Measurements from ENCODE around the gene ABI1.

Gene ABI1

DNA sequence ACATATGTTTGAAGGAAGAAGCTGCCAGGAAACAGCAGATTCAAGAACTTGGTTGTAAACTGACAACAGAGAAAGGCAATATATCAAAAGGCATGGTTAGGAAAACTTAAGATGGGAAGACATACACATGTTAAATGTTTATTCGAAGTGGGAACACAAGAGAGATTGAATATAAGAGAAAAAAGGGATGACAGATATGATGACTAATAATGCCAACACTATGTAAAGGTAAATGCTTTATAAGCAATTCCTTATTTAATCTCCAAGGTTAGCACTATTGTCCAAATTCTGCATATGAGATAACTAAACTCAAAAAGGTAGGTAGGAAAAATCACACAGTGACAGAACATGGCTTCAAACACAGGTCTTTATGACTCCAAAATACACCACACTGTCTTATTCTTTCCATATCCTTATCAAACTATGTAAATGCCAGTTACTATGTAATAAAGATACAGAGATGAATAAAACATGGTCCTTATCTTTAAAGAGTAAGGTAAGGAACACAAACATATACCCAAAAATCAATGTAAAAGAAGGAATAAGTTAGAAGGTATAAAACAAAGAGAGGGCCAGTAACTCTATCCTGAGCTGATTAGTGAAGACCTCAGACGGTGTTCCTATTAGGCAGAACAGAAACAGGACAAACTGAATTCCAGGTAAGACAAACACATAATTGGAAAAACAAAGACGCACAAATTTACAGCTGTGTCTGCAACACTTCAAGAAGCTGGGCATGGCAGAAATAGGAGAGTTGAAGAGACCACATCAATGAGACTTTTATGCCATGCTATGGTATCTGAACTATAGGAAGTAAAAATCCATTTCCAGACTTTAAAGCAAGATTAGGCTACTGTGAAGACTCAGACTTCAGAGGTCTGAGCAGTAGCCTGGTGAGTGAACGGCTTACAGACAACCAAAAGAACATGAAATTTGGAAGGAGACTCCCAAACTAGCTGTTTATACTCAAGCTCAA lies 56.1 kb downstream of the ABI1 start:
- Histone ChIP-seq H3K4me3 (ENCODE audit: low read depth, low read length) (no peak overlapping the region), H3K9me3 (no peaks in the 10 kb centered on the region), H3K36me3 (no peaks in the 10 kb centered on the region), H3K4me1 (no peaks in the 10 kb centered on the region), H3K27me3 (no peaks in the 10 kb centered on the region)
- TF ChIP-seq, protein P1, sequence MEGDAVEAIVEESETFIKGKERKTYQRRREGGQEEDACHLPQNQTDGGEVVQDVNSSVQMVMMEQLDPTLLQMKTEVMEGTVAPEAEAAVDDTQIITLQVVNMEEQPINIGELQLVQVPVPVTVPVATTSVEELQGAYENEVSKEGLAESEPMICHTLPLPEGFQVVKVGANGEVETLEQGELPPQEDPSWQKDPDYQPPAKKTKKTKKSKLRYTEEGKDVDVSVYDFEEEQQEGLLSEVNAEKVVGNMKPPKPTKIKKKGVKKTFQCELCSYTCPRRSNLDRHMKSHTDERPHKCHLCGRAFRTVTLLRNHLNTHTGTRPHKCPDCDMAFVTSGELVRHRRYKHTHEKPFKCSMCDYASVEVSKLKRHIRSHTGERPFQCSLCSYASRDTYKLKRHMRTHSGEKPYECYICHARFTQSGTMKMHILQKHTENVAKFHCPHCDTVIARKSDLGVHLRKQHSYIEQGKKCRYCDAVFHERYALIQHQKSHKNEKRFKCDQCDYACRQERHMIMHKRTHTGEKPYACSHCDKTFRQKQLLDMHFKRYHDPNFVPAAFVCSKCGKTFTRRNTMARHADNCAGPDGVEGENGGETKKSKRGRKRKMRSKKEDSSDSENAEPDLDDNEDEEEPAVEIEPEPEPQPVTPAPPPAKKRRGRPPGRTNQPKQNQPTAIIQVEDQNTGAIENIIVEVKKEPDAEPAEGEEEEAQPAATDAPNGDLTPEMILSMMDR (IDR thresholded peaks at IDR 0.05; ENCODE audit: low read depth, low read length) = no peak
- DNase-seq = no peak

DNA sequence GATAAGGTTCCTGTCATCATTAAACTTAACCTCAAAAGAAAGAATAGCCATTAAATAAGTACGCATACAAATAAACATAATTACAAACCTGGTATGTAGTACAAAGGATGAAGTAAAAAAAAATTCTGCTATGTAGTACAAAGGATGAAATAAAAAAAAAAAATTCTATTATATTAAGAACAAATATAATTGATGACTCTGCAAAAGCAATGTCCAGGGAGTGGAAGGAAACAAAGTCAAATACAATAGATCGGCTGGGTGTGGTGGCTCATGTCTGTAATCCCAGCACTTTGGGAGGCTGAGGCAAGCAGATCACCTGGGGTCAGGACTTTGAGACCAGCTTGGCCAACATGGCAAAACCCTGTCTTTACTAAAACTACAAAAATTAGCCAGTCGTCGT lies 56.9 kb downstream of the ABI1 start:
- Histone ChIP-seq H3K27me3 (no peaks in the 10 kb centered on the region), H3K9me3 (no peaks in the 10 kb centered on the region), H3K4me3 (ENCODE audit: low read depth, low read length) (no peak overlapping the region), H3K4me1 (no peaks in the 10 kb centered on the region), H3K36me3 (no peaks in the 10 kb centered on the region)
- no peak for DNase-seq
- TF ChIP-seq, protein P1 (IDR thresholded peaks at IDR 0.05; ENCODE audit: low read depth, low read length) = no peak

DNA sequence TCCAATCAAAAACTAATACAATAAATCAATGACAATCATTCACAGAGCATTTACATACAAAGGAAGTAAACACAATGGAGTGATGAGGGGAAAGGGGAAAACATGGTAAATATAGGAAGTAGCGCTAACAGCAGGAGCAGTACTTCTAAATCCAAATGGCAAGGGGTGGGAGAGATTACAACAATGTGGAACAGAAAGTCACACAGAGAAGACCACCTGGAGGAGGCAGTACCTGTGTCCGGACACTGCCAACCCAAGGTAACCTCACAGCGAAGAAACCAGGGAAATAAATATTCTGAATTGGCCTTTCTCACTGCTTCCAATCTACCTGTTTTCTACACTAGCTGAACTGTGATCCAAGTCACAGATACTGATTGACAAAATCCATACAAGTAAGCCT lies 58.2 kb downstream of the ABI1 start:
- H3K27me3 ChIP-seq = no peaks in the 10 kb centered on the region
- TF ChIP-seq, protein P1 (IDR thresholded peaks at IDR 0.05; ENCODE audit: low read depth, low read length) = no peak
- no peaks in the 10 kb centered on the region for H3K36me3 ChIP-seq
- no peak for DNase-seq
- no peak overlapping the region for H3K4me3 ChIP-seq (ENCODE audit: low read depth, low read length)
- no peaks in the 10 kb centered on the region for H3K9me3 ChIP-seq
- H3K4me1 ChIP-seq = no peaks in the 10 kb centered on the region

DNA sequence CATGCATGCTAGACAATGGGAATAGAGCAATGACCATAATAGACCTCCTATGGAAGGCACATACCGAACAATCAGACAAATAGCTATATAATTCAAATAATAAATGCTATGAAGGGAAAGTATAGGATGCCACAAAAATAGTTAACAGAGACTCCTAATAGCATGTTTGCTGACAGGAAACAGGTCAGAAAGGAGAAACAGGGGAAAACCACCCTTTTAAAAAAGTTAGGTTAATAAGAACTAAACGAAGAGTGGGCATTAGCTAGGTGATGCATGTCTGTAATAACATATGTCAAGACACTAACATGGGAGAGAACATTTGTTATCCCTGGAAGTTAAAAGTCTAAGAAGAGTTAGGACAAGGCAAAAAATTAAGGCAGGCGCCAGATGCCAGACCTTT lies 58.9 kb downstream of the ABI1 start:
- no peaks in the 10 kb centered on the region for H3K9me3 ChIP-seq
- H3K27me3 ChIP-seq = no peaks in the 10 kb centered on the region
- DNase-seq = no peak
- no peaks in the 10 kb centered on the region for H3K4me1 ChIP-seq
- no peak overlapping the region for H3K4me3 ChIP-seq (ENCODE audit: low read depth, low read length)
- TF ChIP-seq, protein P1 (IDR thresholded peaks at IDR 0.05; ENCODE audit: low read depth, low read length) = no peak
- no peaks in the 10 kb centered on the region for H3K36me3 ChIP-seq

DNA sequence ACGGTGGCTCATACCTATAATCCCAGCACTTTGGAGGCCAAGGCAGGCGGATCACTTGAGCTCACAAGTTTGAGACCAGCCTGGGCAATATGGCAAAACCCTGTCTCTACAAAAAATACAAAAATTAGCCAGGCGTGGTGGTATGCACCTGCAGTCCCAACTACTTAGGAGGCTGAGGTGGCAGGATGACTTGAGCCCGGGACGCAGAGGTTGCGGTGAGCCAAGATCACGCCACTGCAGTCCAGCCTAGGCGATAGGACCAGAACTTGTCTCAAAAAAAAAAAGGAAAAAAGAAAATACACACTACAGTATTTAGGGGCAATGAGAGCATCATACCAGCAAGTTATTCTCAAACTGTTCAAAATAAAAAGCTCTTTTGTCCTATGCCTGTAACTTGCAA lies 59.5 kb downstream of the ABI1 start:
- no peaks in the 10 kb centered on the region for H3K36me3 ChIP-seq
- no peaks in the 10 kb centered on the region for H3K27me3 ChIP-seq
- H3K9me3 ChIP-seq = no peaks in the 10 kb centered on the region
- TF ChIP-seq, protein P1 (IDR thresholded peaks at IDR 0.05; ENCODE audit: low read depth, low read length) = no peak
- no peak overlapping the region for H3K4me3 ChIP-seq (ENCODE audit: low read depth, low read length)
- no peaks in the 10 kb centered on the region for H3K4me1 ChIP-seq
- no peak for DNase-seq

DNA sequence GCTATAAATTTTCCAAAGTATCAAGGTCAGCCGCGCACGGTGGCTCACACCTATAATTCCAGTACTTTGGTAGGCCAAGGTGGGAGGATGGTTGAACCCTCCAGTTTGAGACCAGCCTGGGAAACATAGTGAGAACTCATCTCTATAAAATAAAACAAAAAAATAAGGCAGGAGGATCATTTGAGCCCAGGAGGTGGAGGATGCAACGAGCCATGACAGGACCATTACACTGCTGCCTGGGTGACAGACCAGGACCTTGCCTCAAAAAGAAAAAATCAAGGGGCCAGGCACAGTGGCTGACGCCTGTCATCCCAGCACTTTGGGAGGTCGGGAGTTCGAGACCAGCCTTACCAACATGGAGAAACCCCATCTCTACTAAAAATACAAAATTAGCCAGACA lies 60.3 kb downstream of the ABI1 start:
- Histone ChIP-seq H3K4me3 (ENCODE audit: low read depth, low read length) (no peak overlapping the region), H3K27me3 (no peaks in the 10 kb centered on the region), H3K9me3 (no peaks in the 10 kb centered on the region), H3K4me1 (no peaks in the 10 kb centered on the region), H3K36me3 (no peaks in the 10 kb centered on the region)
- TF ChIP-seq, protein P1 (IDR thresholded peaks at IDR 0.05; ENCODE audit: low read depth, low read length) = no peak
- DNase-seq = no peak

Data from BE2C (cell line).